ENCODE results near the gene ITGB7. TPM values are rescaled to one million over a fixed set of nuclear protein-coding genes. Genes with fewer than 3 reads are reported as not detected.

ITGB7 gene
- total RNA-seq, 1 experiment from 2014 or later: 0.43 TPM

DNA sequence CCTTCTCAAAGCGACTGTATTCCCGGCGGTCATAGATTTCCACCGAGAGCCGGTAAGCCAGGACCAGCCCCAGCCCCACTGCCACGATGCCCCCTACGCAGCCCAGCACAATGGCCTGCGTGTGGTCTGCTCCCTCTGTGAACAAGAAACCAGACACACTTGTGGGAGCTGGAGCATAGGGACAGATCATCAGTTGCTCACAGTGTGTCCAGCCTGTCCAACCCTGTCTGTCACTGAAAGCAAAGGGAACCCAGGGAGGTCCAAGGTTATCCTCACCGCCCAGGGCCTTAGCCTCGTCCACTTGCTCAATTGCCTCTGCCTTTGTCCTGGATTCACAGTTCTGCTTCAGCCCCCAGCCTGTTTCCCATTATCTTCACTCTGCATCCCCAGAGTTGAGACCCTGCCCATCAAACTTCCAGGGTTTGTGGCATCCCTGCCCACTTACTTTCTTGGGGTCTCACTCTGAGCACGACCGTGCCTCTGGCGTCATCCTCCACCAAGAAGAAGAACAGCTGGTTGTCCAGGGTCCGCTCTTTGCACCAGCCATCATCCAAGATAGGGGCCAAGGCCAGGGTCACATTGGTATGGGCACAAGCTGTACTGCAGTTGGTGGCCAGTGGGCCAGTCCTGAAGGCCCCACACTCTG, 15.0 kb downstream of the ITGB7 start:
- ChIA-PET POLR2A (ENCODE audit: low non-redundant PET) (no interaction called here), CTCF (no interaction called here)
- Histone ChIP-seq H3K4me3 (ENCODE audit: low read depth, low read length, poor library complexity, severe bottlenecking) (no peak overlapping the region), H3K36me3 (ENCODE audit: insufficient read depth, low read length, poor library complexity, severe bottlenecking) (peaks cover 14% of the 10 kb centered on the region), H3K4me1 (ENCODE audit: insufficient read depth, low read length, poor library complexity, severe bottlenecking) (no peaks in the 10 kb centered on the region), H3K27me3 (replicated peaks; ENCODE audit: insufficient read depth, low read depth, low read length, poor library complexity) (no peaks in the 10 kb centered on the region), H3K27ac (ENCODE audit: low read depth, low read length, poor library complexity, severe bottlenecking) (no peak overlapping the region), H3K9me3 (ENCODE audit: low read depth, low read length, poor library complexity, severe bottlenecking) (no peaks in the 10 kb centered on the region)
- BruUV-seq (replicated peaks): no TSS peak
- intact Hi-C loops (cut with micrococcal nuclease; ENCODE audit: unreplicated experiment): no loop called here
- no peak for DNase-seq (ENCODE audit: low spot score)
- TF ChIP-seq, protein P1, sequence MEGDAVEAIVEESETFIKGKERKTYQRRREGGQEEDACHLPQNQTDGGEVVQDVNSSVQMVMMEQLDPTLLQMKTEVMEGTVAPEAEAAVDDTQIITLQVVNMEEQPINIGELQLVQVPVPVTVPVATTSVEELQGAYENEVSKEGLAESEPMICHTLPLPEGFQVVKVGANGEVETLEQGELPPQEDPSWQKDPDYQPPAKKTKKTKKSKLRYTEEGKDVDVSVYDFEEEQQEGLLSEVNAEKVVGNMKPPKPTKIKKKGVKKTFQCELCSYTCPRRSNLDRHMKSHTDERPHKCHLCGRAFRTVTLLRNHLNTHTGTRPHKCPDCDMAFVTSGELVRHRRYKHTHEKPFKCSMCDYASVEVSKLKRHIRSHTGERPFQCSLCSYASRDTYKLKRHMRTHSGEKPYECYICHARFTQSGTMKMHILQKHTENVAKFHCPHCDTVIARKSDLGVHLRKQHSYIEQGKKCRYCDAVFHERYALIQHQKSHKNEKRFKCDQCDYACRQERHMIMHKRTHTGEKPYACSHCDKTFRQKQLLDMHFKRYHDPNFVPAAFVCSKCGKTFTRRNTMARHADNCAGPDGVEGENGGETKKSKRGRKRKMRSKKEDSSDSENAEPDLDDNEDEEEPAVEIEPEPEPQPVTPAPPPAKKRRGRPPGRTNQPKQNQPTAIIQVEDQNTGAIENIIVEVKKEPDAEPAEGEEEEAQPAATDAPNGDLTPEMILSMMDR (conservative IDR thresholded peaks at IDR 0.05; ENCODE audit: low read depth, low read length): no peak

DNA sequence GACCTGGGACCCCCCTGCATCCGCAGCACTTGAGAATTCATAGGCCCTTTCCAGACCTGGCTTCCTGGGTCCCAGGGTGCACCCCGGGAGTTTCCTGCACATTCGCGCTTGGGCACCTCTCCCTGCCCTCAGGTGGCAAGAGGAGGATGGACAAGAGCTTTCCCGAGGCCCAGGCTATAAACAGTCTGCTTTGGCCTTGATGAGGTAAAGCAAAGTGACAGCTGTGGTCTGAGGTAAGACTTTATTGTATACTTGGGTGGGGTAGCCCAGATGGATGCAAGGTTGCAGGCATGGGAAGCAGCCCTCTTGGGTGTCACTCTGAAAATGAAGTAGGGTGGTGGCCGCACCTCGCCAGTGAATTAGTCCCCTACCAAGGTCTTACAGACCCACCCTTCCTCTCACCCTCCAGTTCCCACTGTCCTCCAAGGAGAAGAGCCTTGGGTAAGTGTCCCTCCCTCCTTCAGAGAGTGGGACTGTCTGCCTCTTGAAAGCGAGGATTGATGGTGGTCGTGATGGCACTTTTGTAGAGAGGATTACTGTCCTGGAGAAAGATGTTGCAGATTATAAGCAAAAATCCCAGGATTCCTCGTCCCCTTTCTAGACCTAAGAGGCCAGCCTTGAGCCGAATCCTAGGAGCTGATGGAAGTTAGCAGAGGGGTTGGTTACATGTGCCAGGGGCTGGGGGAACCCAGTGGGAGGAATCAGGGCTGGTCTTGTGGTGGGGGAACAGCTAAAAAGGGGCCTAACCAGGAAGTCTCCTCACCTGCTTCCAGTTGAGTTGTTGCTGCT, 15.8 kb downstream of the ITGB7 start:
- Histone ChIP-seq H3K27ac (ENCODE audit: low read depth, low read length, poor library complexity, severe bottlenecking) (no peak overlapping the region), H3K4me3 (ENCODE audit: low read depth, low read length, poor library complexity, severe bottlenecking) (no peak overlapping the region), H3K9me3 (ENCODE audit: low read depth, low read length, poor library complexity, severe bottlenecking) (no peaks in the 10 kb centered on the region), H3K36me3 (ENCODE audit: insufficient read depth, low read length, poor library complexity, severe bottlenecking) (peaks cover 21% of the 10 kb centered on the region), H3K4me1 (ENCODE audit: insufficient read depth, low read length, poor library complexity, severe bottlenecking) (no peaks in the 10 kb centered on the region), H3K27me3 (replicated peaks; ENCODE audit: insufficient read depth, low read depth, low read length, poor library complexity) (no peaks in the 10 kb centered on the region)
- TF ChIP-seq, protein P1 (conservative IDR thresholded peaks at IDR 0.05; ENCODE audit: low read depth, low read length): no peak
- TF ChIP-seq EZH2 (IDR thresholded peaks at IDR 0.05; ENCODE audit: borderline replicate concordance, low read depth, low read length, poor library complexity, severe bottlenecking): no peak
- ChIA-PET POLR2A (ENCODE audit: low non-redundant PET) (interaction anchor here (0.6 kb wide), 1 partner anchor 64 kb away, joined by 4 read pairs; no protein-coding TSS in a partner anchor), CTCF (interaction anchor here (0.6 to 2.3 kb wide), 2 partner anchors 15 to 125 kb away, joined by 3 to 14 read pairs; no protein-coding TSS in a partner anchor)
- no peak for DNase-seq (ENCODE audit: low spot score)
- no TSS peak for BruUV-seq (replicated peaks)
- intact Hi-C loops (cut with micrococcal nuclease; ENCODE audit: unreplicated experiment): no loop called here

DNA sequence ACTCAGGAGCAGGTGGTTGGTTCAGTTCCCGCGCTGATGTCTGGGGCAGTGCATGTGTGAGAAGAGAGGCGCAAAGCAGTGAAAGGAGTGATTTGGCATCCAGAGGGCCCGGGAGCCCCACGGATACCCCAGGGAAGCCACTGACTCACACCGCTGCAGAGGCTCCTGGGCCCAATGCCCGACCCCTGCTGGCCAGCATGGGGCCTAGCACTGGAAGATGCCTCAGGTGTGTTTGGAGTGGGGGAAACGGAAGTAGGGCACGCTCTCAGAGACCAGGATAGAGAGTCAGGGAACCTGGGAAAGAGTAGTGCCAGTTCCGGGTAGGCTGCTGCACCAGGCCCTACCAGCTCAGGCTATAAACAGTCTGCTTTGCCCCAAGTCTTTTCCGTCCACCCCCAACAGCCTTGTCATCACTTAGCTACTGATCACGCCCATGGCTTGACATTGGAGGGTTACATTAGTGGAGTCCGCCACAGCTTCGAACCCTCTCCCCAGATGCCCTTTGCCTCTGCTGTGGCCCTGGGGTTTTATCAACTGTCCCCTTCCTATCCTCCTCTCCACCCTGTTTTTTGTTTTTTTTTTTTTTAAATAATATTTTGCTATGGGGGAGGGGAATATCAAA, 16.8 kb downstream of the ITGB7 start:
- DNase-seq (ENCODE audit: low spot score): peak; percentile 74
- ChIA-PET POLR2A (ENCODE audit: low non-redundant PET) (interaction anchor here (0.6 to 0.7 kb wide), 2 partner anchors 30 to 44 kb away, joined by 3 to 7 read pairs; no protein-coding TSS in a partner anchor), CTCF (interaction anchor here (2.3 kb wide), 1 partner anchor 124 kb away, joined by 14 read pairs; no protein-coding TSS in a partner anchor)
- Histone ChIP-seq H3K27ac (ENCODE audit: low read depth, low read length, poor library complexity, severe bottlenecking) (no peak overlapping the region), H3K27me3 (replicated peaks; ENCODE audit: insufficient read depth, low read depth, low read length, poor library complexity) (no peaks in the 10 kb centered on the region), H3K4me1 (ENCODE audit: insufficient read depth, low read length, poor library complexity, severe bottlenecking) (no peaks in the 10 kb centered on the region), H3K9me3 (ENCODE audit: low read depth, low read length, poor library complexity, severe bottlenecking) (no peaks in the 10 kb centered on the region), H3K36me3 (ENCODE audit: insufficient read depth, low read length, poor library complexity, severe bottlenecking) (peaks cover 32% of the 10 kb centered on the region), H3K4me3 (ENCODE audit: low read depth, low read length, poor library complexity, severe bottlenecking) (no peak overlapping the region)
- TSS peak; percentile 13 for BruUV-seq (replicated peaks)
- intact Hi-C loops (cut with micrococcal nuclease; ENCODE audit: unreplicated experiment): no loop called here
- TF ChIP-seq, protein P1 (conservative IDR thresholded peaks at IDR 0.05; ENCODE audit: low read depth, low read length): peak; percentile 76
- no peak for TF ChIP-seq EZH2 (IDR thresholded peaks at IDR 0.05; ENCODE audit: borderline replicate concordance, low read depth, low read length, poor library complexity, severe bottlenecking)

All from A673 (cell line).